Measurements from ENCODE around the gene SAC3D1. TPM values are rescaled to one million over a fixed set of nuclear protein-coding genes. Genes with fewer than 3 reads are reported as not detected.

The SAC3D1 gene
- total RNA-seq, 1 experiment from 2014 or later: 55.6 TPM

GRCh38 chr11:65045728-65046127 is 4.7 kb downstream of the SAC3D1 start:
- DNase-seq (ENCODE audit: low read depth, low spot score) (no peak), ATAC-seq (no peak)
- H3K36me3 ChIP-seq (ENCODE audit: control insufficient read depth, insufficient read depth, low read length): no peaks in the 10 kb centered on the region
- intact Hi-C loops (cut with micrococcal nuclease; ENCODE audit: unreplicated experiment) (no loop called here), in situ Hi-C loops (cut with HindIII; ENCODE audit: low pct_unique_long_range_greater_than_20kb, low sequenced_read_pairs) (no loop called here)
- H3K27me3 ChIP-seq (ENCODE audit: control insufficient read depth, insufficient read depth, low read length): no peaks in the 10 kb centered on the region
- no peak overlapping the region for H3K4me3 ChIP-seq (ENCODE audit: low read depth in 2 of 2, low read length in 2 of 2)
- no peak for TF ChIP-seq SIN3A (IDR thresholded peaks at IDR 0.05; ENCODE audit: borderline replicate concordance, insufficient read depth, low read depth, low read length)
- TF ChIP-seq, protein P1, sequence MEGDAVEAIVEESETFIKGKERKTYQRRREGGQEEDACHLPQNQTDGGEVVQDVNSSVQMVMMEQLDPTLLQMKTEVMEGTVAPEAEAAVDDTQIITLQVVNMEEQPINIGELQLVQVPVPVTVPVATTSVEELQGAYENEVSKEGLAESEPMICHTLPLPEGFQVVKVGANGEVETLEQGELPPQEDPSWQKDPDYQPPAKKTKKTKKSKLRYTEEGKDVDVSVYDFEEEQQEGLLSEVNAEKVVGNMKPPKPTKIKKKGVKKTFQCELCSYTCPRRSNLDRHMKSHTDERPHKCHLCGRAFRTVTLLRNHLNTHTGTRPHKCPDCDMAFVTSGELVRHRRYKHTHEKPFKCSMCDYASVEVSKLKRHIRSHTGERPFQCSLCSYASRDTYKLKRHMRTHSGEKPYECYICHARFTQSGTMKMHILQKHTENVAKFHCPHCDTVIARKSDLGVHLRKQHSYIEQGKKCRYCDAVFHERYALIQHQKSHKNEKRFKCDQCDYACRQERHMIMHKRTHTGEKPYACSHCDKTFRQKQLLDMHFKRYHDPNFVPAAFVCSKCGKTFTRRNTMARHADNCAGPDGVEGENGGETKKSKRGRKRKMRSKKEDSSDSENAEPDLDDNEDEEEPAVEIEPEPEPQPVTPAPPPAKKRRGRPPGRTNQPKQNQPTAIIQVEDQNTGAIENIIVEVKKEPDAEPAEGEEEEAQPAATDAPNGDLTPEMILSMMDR (IDR thresholded peaks at IDR 0.05): no peak
- no peak for TF ChIP-seq TCF7L2 (IDR thresholded peaks at IDR 0.05; ENCODE audit: low read depth, low read length)
- TF ChIP-seq, protein P2, sequence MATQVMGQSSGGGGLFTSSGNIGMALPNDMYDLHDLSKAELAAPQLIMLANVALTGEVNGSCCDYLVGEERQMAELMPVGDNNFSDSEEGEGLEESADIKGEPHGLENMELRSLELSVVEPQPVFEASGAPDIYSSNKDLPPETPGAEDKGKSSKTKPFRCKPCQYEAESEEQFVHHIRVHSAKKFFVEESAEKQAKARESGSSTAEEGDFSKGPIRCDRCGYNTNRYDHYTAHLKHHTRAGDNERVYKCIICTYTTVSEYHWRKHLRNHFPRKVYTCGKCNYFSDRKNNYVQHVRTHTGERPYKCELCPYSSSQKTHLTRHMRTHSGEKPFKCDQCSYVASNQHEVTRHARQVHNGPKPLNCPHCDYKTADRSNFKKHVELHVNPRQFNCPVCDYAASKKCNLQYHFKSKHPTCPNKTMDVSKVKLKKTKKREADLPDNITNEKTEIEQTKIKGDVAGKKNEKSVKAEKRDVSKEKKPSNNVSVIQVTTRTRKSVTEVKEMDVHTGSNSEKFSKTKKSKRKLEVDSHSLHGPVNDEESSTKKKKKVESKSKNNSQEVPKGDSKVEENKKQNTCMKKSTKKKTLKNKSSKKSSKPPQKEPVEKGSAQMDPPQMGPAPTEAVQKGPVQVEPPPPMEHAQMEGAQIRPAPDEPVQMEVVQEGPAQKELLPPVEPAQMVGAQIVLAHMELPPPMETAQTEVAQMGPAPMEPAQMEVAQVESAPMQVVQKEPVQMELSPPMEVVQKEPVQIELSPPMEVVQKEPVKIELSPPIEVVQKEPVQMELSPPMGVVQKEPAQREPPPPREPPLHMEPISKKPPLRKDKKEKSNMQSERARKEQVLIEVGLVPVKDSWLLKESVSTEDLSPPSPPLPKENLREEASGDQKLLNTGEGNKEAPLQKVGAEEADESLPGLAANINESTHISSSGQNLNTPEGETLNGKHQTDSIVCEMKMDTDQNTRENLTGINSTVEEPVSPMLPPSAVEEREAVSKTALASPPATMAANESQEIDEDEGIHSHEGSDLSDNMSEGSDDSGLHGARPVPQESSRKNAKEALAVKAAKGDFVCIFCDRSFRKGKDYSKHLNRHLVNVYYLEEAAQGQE (IDR thresholded peaks at IDR 0.05; ENCODE audit: insufficient read depth in 1 of 2, low read depth in 2 of 2, low read length in 1 of 2): no peak
- TF ChIP-seq POLR2AphosphoS5 (IDR thresholded peaks at IDR 0.05; ENCODE audit: low read depth, low read length): no peak
- CTCF ChIA-PET: interaction anchor here (1.1 kb wide), 1 partner anchor 65 kb away, joined by 3 read pairs; no protein-coding TSS in a partner anchor
- H3K4me1 ChIP-seq (ENCODE audit: control insufficient read depth, insufficient read depth, low read length): peaks cover 11% of the 10 kb centered on the region
- POLR2A ChIA-PET: no interaction called here
- H3K27ac ChIP-seq (ENCODE audit: low read length): no peak overlapping the region
- BruUV-seq (replicated peaks): no TSS peak
- no peaks in the 10 kb centered on the region for H3K9me3 ChIP-seq (ENCODE audit: control insufficient read depth, insufficient read depth, low read depth, low read length)

GRCh38 chr11:65047581-65048422 is 6.8 kb downstream of the SAC3D1 start:
- ATAC-seq: no peak
- in situ Hi-C loops (cut with HindIII; ENCODE audit: low pct_unique_long_range_greater_than_20kb, low sequenced_read_pairs): no loop called here
- Histone ChIP-seq H3K27ac (ENCODE audit: low read length) (no peak overlapping the region), H3K4me1 (ENCODE audit: control insufficient read depth, insufficient read depth, low read length) (peaks cover 6% of the 10 kb centered on the region), H3K4me3 (ENCODE audit: low read depth in 2 of 2, low read length in 2 of 2) (no peak overlapping the region), H3K36me3 (ENCODE audit: control insufficient read depth, insufficient read depth, low read length) (no peaks in the 10 kb centered on the region), H3K9me3 (ENCODE audit: control insufficient read depth, insufficient read depth, low read depth, low read length) (no peaks in the 10 kb centered on the region), H3K27me3 (ENCODE audit: control insufficient read depth, insufficient read depth, low read length) (no peaks in the 10 kb centered on the region)
- no TSS peak for BruUV-seq (replicated peaks)
- ChIA-PET CTCF (no interaction called here), POLR2A (interaction anchor here (0.6 kb wide), 1 partner anchor 42 kb away, joined by 3 read pairs; no protein-coding TSS in a partner anchor)
- TF ChIP-seq TCF7L2 (IDR thresholded peaks at IDR 0.05; ENCODE audit: low read depth, low read length) (no peak), POLR2AphosphoS5 (IDR thresholded peaks at IDR 0.05; ENCODE audit: low read depth, low read length) (no peak), SIN3A (IDR thresholded peaks at IDR 0.05; ENCODE audit: borderline replicate concordance, insufficient read depth, low read depth, low read length) (no peak)
- TF ChIP-seq, protein P2 (IDR thresholded peaks at IDR 0.05; ENCODE audit: insufficient read depth in 1 of 2, low read depth in 2 of 2, low read length in 1 of 2): no peak
- TF ChIP-seq, protein P1 (IDR thresholded peaks at IDR 0.05): no peak
- intact Hi-C loops (cut with micrococcal nuclease; ENCODE audit: unreplicated experiment): no loop called here
- no peak for DNase-seq (ENCODE audit: low read depth, low spot score)

Data from Panc1 (cell line).